KMS-11 (cell line): ENCODE data around the gene ETNK2.

Experiments used
- H2AFZ ChIP-seq: fragments of 200-600 bp; sonication (generic); 2 replicates; pipeline ENCODE4 v1.6.1; 2016; ENCODE audit warnings: antibody characterized with exemption, mixed run types, low read depth
- H3K27ac ChIP-seq: fragments of 200-600 bp; sonication (generic); 2 replicates; pipeline ENCODE4 v1.6.1; 2016; ENCODE audit warnings: mild to moderate bottlenecking, mixed run types
- H3K27me3 ChIP-seq: fragments of 200-600 bp; sonication (generic); 2 replicates; pipeline ENCODE4 v1.6.1; 2017; ENCODE audit warnings: mild to moderate bottlenecking, low read depth, mixed run types, moderate library complexity; ENCODE audit not compliant: insufficient read depth
- H3K36me3 ChIP-seq: fragments of 200-600 bp; sonication (generic); 2 replicates; pipeline ENCODE4 v1.6.1; 2017; ENCODE audit warnings: mild to moderate bottlenecking, mixed run types; ENCODE audit not compliant: insufficient read depth
- H3K4me1 ChIP-seq: fragments of 200-600 bp; sonication (generic); 2 replicates; pipeline ENCODE4 v1.6.1; 2016; ENCODE audit warnings: mild to moderate bottlenecking, low read depth, mixed run types; ENCODE audit not compliant: poor library complexity, severe bottlenecking
- H3K4me2 ChIP-seq: fragments of 200-600 bp; sonication (generic); 2 replicates; pipeline ENCODE4 v1.7.0; 2016; ENCODE audit warnings: mild to moderate bottlenecking, mixed run types
- H3K4me3 ChIP-seq: fragments of 200-600 bp; sonication (generic); IDR thresholded peaks from 2 replicates; pipeline ENCODE4 v1.6.1; 2017; ENCODE audit warnings: low read depth, low read length, mixed read lengths; ENCODE audit not compliant: insufficient read depth
- H3K79me2 ChIP-seq: fragments of 200-600 bp; sonication (generic); 2 replicates; pipeline ENCODE4 v1.6.1; 2016; ENCODE audit warnings: low read depth, mixed run types; ENCODE audit not compliant: insufficient read depth
- H3K9ac ChIP-seq: fragments of 200-600 bp; sonication (generic); 2 replicates; pipeline ENCODE4 v1.6.1; 2016; ENCODE audit warnings: mild to moderate bottlenecking, mixed run types
- H4K20me1 ChIP-seq: fragments of 200-600 bp; sonication (generic); 2 replicates; pipeline ENCODE4 v1.6.1; 2016; ENCODE audit warnings: mild to moderate bottlenecking, mixed run types; ENCODE audit not compliant: insufficient read depth
- CTCF ChIP-seq: fragments of 200-600 bp; sonication (generic); conservative IDR thresholded peaks from 2 replicates; pipeline ENCODE4 v1.6.1; 2017; ENCODE audit warnings: low read depth, mild to moderate bottlenecking, antibody characterized with exemption, low read length, moderate library complexity, mixed read lengths

ETNK2 gene

GRCh38 chr1:204128964-204129896, 22.6 kb downstream of the ETNK2 start:
- H3K4me1 ChIP-seq = peaks cover 3% of the 10 kb centered on the region
- H3K79me2 ChIP-seq = no peaks in the 10 kb centered on the region
- peak; percentile 86 for TF ChIP-seq CTCF
- H3K4me3 ChIP-seq = no peak overlapping the region
- peak overlapping the region; percentile 59; the same call in 1 of the 2 replicates for H3K4me2 ChIP-seq
- no peaks in the 10 kb centered on the region for H3K27me3 ChIP-seq
- no peaks in the 10 kb centered on the region for H4K20me1 ChIP-seq
- no peak overlapping the region; the same call in 1 of the 2 replicates for H3K9ac ChIP-seq
- peak overlapping the region; percentile 95 for H2AFZ ChIP-seq
- no peaks in the 10 kb centered on the region for H3K36me3 ChIP-seq
- H3K27ac ChIP-seq = no peak overlapping the region

- peak overlapping the region; percentile 59; the same call in 1 of the 2 replicates for H3K4me2 ChIP-seq
Observed at GRCh38 chr1:204128464-204128963, 23.3 kb downstream of the ETNK2 start.

GRCh38 chr1:204127597-204128242, 24.1 kb downstream of the ETNK2 start:
- Histone ChIP-seq H3K4me2 (no peak overlapping the region), H4K20me1 (no peaks in the 10 kb centered on the region), H3K36me3 (no peaks in the 10 kb centered on the region), H3K27me3 (no peaks in the 10 kb centered on the region), H2AFZ (no peak overlapping the region), H3K9ac (no peak overlapping the region), H3K27ac (no peak overlapping the region), H3K4me3 (no peak overlapping the region), H3K79me2 (no peaks in the 10 kb centered on the region), H3K4me1 (peaks cover 3% of the 10 kb centered on the region)
- peak; percentile 73 for TF ChIP-seq CTCF

More at GRCh38 chr1:204128464-204128963, 23.3 kb downstream of the ETNK2 start:
- TF ChIP-seq CTCF = no peak
- Histone ChIP-seq H2AFZ (peak overlapping the region; percentile 95), H3K36me3 (no peaks in the 10 kb centered on the region), H3K4me1 (peaks cover 3% of the 10 kb centered on the region), H3K27ac (no peak overlapping the region), H3K9ac (no peak overlapping the region), H4K20me1 (no peaks in the 10 kb centered on the region), H3K4me3 (no peak overlapping the region), H3K27me3 (no peaks in the 10 kb centered on the region), H3K79me2 (no peaks in the 10 kb centered on the region)

- Histone ChIP-seq H3K4me1 (peaks cover 3% of the 10 kb centered on the region), H3K27ac (no peak overlapping the region), H4K20me1 (no peaks in the 10 kb centered on the region), H3K9ac (no peak overlapping the region), H3K79me2 (no peaks in the 10 kb centered on the region), H3K27me3 (no peaks in the 10 kb centered on the region), H3K4me3 (no peak overlapping the region), H3K4me2 (no peak overlapping the region), H3K36me3 (no peaks in the 10 kb centered on the region), H2AFZ (no peak overlapping the region)
- TF ChIP-seq CTCF = no peak
Observed at GRCh38 chr1:204126956-204127355, 24.9 kb downstream of the ETNK2 start.
